ENCODE results near the gene PHKG2.

PHKG2 gene

GRCh38 chr16:30777591-30778297 is 29.5 kb downstream of the PHKG2 start:
- no peak for DNase-seq

GRCh38 chr16:30778549-30779244 is 30.5 kb downstream of the PHKG2 start:
- DNase-seq, result no peak

- DNase-seq, result no peak
Observed at GRCh38 chr16:30779596-30779995, 31.4 kb downstream of the PHKG2 start.

GRCh38 chr16:30780021-30780420 is 31.8 kb downstream of the PHKG2 start:
- no peak for DNase-seq

GRCh38 chr16:30780549-30780948 is 32.3 kb downstream of the PHKG2 start:
- DNase-seq, result no peak

GRCh38 chr16:30782486-30783279 is 34.5 kb downstream of the PHKG2 start:
- no peak for DNase-seq

- DNase-seq, result no peak
Observed at GRCh38 chr16:30783280-30784109, 35.3 kb downstream of the PHKG2 start.

- no peak for DNase-seq
Observed at GRCh38 chr16:30784215-30784614, 36.0 kb downstream of the PHKG2 start.

- no peak for DNase-seq
Observed at GRCh38 chr16:30785126-30786106, 37.2 kb downstream of the PHKG2 start.

- DNase-seq, result no peak
Observed at GRCh38 chr16:30786115-30786935, 38.1 kb downstream of the PHKG2 start.

- DNase-seq, result peak; percentile 18
Observed at GRCh38 chr16:30786936-30787612, 38.8 kb downstream of the PHKG2 start, which contains the start of gene ZNF629. Gene ZNF629 (minus strand): TSS chr16:30787205. CDS start chr16:30784482, 2,723 bp downstream.

GRCh38 chr16:30787613-30788378 is 39.6 kb downstream of the PHKG2 start:
- no peak for DNase-seq

GRCh38 chr16:30793508-30794069 is 45.4 kb downstream of the PHKG2 start:
- DNase-seq, result no peak

- no peak for DNase-seq
Observed at GRCh38 chr16:30794634-30795033, 46.4 kb downstream of the PHKG2 start.

- no peak for DNase-seq
Observed at GRCh38 chr16:30797670-30798309, 49.6 kb downstream of the PHKG2 start.
